Measurements from ENCODE around the gene FMNL2.

DNA sequence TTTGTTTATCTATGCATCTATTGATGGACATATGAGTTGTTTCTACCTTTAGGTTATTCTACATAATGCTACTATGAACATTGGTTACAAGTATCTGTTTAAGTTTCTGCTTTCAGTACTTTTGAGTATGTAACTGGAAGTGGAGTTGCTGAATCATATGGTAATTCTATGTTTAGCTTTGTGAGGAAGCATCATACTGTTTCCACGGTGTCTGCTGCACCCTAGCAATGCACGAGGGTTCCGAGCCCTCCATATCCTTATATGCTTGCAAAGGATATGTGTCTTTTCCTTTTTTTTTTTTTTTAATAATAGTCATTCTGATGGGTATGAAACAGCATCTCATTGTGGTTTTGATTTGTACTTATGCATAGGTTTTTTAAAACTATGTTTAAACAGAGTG, 83.7 kb downstream of the FMNL2 start:
- TF ChIP-seq POLR2A (IDR thresholded peaks at IDR 0.05) = no peak
- TF ChIP-seq, protein P1, sequence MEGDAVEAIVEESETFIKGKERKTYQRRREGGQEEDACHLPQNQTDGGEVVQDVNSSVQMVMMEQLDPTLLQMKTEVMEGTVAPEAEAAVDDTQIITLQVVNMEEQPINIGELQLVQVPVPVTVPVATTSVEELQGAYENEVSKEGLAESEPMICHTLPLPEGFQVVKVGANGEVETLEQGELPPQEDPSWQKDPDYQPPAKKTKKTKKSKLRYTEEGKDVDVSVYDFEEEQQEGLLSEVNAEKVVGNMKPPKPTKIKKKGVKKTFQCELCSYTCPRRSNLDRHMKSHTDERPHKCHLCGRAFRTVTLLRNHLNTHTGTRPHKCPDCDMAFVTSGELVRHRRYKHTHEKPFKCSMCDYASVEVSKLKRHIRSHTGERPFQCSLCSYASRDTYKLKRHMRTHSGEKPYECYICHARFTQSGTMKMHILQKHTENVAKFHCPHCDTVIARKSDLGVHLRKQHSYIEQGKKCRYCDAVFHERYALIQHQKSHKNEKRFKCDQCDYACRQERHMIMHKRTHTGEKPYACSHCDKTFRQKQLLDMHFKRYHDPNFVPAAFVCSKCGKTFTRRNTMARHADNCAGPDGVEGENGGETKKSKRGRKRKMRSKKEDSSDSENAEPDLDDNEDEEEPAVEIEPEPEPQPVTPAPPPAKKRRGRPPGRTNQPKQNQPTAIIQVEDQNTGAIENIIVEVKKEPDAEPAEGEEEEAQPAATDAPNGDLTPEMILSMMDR (IDR thresholded peaks at IDR 0.05) = no peak
- no peak for TF ChIP-seq POLR2AphosphoS5 (IDR thresholded peaks at IDR 0.05)
- TF ChIP-seq EP300 (IDR thresholded peaks at IDR 0.05) = no peak

Measured in stomach (tissue), 4 donors.